Raji (cell line): ENCODE measurements around the gene EFCAB11.

Source experiments
- POLR2A ChIP-seq: IDR thresholded peaks from 2 replicates; pipeline ENCODE4 v1.6.1; 2011; ENCODE audit warnings: low read depth, low read length, control low read depth; ENCODE audit not compliant: insufficient read depth

The EFCAB11 gene

DNA sequence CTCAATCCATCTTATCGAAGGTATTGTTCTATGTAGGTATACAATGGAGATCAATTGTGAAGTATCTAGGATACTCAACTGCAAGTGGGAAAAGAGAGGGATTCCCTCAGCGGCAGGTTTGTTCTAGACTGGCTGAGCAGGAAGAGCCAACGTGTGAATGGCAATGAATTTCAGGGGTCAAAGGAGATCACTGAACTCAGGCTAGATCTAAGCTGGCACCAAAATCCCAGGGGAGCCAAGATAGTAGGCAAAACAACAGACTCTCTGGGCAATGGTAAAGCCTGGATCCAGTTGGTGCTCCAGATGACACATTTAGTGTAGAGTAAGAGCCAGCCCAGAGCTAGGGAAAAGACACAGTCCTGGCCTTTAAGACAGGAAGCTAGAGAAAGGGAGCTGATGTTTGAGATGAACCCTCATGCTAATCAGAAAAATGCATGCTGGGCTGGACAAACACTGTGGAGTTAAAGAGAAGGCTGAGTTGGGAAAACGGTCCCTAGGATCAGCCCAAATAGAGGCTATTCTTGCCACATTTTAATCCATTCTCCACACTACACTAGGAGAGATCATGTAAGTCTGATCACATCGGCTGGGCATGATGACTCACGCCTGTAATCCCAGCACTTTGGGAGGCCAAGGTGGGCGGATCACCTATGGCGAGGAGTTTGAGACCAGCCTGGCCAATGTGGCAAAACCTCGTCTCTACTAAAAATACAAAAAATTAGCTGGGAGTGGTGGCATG, 45.6 kb downstream of the EFCAB11 start:
- TF ChIP-seq POLR2A = no peak

DNA sequence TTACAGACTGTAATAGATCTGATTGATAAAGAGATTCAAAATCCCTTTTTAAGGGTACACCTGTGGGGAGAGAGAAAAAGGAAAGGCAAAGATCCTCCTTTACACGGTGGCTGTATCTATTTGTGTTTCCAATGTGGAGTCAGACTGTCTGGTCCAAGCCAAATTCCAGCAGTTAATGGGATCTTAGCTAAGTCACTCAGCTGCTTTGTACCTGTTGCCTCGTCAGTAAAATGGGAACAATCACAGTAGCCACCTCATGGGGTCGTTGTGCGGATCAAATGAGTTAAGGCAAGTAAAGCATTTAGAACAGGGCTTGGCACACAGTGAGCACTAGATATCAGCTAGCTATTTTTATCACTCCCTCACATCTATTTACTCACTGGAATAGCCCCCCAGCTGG, 46.9 kb downstream of the EFCAB11 start:
- TF ChIP-seq POLR2A = no peak

DNA sequence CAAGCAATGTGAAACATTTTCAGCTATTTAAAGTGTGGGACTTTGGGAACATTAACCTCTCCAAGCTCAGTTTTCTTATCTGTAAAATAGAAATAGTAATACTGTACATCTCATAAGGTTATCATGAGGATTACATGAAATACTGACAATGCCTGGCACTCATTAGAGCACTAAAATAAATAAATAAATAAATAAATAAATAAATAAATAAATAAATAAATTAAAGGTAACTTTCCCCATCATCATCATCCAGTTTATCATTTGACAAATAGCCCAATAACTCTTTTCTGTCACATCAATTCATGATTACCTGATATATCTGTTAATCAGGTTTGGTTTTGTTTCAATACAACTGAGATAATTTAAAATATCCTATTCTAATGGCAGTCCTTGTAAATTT, 48.5 kb downstream of the EFCAB11 start:
- TF ChIP-seq POLR2A = no peak

DNA sequence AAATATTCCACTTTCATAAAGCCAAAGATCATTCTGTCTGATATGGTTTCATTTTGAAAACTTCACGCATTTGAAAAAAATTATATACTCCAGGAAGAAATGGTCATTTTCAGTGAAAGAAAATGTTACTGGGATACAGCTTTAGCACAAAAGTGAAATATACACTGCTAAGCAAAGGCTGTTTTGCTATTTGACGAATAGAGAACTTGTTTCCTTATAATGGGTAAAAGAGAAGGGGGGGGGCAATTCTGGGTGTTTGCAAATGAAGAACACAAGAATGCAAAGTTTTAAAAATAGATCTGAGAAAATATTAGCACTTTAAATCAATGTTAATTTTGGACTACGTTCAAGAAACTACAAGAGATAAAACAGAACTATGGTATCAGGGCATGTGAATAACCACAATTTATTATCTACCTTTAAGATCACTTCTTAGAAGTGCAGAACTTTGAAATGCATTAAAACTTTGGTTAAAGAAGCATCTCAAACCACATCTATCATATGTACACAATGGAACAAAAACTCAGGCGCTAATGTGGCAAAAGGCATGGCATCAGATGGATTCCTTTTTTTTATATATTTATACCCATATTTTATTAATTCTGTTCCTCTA, 51.1 kb downstream of the EFCAB11 start:
- TF ChIP-seq POLR2A = no peak

DNA sequence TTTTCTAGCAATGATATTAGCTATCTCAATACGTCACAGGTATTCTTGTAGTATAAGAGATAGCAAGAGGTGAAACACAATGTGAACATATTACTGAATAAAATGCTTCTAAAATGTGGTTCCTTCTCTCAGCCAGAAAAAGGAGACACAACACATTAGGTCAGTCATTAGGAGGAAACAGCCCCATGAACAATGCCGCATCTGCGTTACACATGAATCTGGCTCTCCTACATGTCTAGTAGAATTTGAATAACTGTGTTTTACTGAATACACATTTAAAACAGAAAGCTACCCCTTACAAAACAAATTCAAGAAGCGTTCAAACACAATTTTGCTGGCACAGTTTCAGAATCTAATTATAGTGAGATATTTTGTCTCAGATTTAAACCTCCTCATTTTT, 51.6 kb downstream of the EFCAB11 start:
- no peak for TF ChIP-seq POLR2A

DNA sequence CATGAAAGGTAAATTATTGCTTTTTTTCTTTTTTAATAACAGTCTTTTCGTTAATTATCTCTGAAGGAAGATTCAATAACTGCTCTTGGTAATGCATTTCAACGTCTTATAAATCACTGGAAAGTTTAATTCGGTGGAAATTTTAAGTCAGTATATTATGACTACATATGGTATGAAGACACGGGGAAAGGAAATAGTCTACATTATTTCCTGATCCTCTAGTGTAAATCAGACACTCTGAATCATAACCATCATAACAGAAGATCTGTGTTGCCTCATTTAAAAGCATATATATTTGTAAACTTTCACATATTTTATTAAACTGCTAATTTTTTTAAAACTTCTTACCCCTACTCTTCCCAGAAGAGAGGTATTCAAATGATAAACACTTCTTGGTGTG, 53.7 kb downstream of the EFCAB11 start:
- TF ChIP-seq POLR2A = no peak

DNA sequence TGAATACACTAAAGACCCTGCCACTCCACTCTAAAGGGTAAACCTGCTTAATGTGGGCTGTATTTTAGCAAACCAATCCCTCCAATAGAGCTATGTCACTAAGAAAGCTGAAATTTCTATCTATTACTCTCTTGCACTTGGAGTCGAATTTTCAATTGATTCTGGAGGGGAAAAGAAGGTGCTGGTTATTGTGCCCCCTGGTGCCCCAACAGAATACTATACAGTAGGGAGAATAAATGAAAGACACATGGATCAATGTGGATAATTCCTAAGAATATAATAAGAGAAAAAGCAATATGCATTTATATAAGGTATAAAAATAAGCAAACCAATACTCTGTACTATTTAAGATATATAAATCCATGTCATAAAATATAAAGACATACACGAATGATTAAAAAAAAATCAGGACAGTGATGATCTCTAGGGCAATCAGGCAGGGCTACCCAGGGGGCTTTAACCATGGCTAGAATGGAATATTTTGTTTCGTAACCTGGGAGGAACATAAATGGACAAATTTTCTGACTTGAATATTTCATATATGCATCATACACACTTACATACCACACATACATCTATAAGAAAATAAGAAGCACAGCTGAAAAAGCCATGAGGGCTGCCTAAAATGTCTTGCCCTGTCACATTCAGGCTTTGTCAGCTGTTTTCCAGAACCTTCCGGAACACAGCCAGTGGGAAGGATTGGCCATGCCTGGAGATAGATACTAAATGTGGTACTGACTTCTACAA, 54.4 kb downstream of the EFCAB11 start:
- TF ChIP-seq POLR2A = no peak

DNA sequence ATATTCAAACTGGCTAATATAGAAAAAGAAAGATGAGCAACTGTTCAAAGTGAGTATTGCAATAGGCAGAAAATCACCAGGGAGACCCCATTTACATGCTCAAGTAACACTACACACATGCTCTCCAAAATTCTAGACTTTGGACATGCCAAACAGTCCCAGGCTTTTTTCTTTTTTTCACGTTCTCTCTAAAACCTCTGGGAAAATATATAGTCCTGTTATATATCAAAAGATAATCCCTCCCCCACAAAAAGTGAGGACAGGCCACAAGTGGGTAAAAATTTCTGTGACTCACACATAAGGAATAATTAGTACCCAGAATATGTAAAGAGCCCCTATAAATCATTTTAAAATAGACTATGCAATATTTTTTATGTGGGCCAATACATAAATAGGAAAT, 55.2 kb downstream of the EFCAB11 start:
- no peak for TF ChIP-seq POLR2A

DNA sequence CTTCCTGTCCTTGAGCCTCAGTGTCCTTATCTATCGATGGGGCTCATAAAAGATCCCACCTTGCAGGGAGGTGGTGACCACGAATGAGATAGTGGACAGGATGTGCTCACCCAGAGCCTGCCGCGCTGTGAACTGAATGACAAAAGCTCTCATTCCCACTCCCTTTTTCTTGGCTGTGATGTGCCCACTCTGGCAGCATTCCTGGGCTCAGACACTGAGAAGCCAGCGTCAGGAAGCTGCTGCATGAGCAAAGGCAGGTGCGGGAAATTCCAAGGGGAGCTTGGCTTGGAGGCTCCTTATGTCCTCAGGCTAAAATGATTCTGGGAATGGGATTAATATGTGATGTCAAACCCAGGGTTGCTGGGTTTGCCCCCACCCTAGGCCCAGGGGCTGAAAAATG, 61.6 kb downstream of the EFCAB11 start:
- TF ChIP-seq POLR2A = no peak

DNA sequence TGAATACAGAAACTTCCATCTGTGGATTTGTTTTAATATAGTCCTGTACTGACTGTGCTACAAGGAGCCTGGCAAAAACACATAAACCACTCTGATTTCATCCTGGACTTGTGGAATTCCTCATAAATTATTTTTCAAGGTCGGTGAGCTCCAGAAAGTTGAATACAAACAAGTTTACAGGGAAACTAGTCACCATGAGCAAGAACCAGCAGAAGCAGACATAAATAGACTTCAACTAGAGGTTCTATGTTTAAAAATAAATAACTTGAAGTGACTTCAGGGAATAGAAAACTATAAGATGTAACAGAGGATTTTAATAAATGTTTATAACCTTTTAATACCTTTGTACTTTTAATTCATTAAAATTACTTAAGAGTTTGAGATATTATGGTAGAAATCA, 63.5 kb downstream of the EFCAB11 start:
- TF ChIP-seq POLR2A = no peak

DNA sequence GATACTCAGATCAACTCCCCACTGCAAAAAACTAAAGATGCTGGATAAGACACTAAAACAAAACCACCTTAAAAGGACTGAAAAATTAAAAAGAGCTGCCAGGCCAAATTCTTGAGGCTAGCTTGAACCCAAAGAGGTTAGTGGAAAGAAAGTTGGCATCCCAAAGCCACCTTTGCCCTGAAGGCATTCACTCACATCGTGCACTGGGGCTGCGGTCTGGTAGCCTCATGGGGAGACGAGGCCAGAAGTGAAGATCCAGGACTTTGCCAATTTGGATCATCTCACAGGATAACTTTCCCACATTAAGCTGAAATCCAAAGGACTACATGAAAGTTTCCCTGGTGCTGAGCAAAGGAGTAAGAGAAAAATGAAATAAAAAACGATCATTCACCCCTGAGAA, 63.9 kb downstream of the EFCAB11 start:
- no peak for TF ChIP-seq POLR2A

DNA sequence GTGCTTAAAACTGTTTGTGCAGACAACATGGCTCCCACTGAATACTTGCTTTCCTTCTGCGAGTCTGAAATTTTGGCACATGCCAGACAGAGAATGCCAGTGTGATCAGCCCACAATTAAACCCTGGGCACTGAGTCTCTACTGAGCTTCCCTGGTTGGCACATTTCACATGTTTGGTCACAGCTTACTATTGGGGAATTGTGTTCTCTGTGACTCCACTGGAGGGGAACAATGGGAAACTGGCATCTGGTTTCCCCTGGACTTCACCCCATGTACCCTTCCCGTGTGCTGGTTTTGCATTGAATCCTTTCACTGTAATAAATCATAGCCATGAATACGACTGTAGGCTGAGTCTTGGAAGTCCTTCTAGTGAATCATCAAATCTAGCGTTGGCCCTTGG, 64.9 kb downstream of the EFCAB11 start:
- no peak for TF ChIP-seq POLR2A

DNA sequence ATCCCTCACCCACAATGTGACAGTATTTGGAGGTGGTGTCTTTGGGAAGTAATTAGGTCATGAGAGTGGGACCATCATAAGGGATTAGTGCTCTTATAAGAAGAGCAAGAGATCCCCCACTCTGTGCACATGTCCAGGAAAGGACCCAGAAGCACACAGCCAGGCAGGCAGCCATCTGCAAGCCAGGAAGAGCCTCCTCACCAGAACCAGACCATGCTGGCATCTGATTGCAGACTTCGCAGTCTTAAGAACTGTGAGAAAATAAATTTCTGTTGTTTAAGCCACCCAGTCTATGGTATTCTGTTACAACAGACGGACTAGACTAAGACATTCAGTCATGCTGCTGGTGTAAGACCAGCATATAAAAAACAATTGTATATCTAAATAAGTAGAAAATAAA, 69.8 kb downstream of the EFCAB11 start:
- TF ChIP-seq POLR2A = no peak

DNA sequence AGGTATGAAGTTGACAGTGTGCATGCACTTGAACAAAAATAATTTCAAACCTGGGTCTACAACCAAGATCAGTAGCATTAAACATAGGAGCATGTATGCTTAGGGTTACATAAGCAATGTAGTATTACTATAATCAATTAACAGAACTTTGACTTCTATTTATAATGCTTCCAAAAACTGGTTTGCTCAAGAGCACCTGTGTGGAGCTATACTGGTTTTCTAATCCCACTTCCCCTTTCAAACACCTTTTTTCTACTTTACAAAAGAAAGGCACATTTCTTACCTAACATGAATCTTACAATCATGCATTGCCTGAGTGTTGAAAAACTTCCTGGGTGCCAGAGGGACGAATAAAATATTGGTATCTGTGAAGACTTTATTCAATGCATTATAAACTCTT, 72.7 kb downstream of the EFCAB11 start:
- no peak for TF ChIP-seq POLR2A

DNA sequence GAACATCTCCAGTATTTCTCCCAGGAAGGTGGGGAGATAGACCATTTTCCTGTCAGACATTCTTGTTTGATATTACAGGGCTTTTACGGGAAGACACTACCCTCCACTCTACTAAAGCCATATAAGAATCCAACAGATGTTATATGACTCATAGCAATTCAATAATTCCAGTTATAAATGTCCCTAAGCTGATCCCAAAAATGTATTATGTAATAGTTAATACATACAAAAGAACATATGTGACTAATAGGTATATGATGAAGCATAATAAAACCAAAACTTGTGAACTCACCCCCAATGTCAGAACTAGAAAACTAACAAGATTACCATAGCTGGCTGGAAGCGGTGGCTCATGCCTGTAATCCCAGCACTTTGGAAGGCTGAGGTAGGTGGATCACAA, 84.2 kb downstream of the EFCAB11 start:
- no peak for TF ChIP-seq POLR2A

DNA sequence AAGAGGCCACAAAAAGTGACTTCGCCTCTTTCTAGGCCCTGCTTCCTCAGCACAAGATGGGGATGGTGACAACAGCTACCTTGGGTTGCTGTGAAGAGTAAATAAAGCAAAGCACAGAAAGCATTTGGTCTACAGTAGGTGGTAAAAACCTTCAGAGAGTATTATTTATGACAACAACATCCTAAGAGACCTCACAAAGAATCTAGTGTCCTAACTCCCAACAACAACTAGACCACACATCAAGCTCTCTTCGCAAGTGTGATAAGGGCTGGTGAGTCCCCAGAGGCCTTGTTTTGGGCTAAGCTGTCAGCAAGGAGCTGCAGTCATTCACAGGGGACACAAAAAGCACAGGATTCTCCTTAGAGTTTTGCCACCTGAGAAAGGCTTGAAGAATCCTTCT, 84.9 kb downstream of the EFCAB11 start:
- TF ChIP-seq POLR2A = no peak
